Mucosa of stomach (tissue), 1 donor: ENCODE measurements around the gene SMO.

Experiments
- H3K27me3 ChIP-seq: one replicate; pipeline ENCODE4 v1.7.0; 2013; ENCODE audit warnings: mild to moderate bottlenecking, low read length; ENCODE audit not compliant: control insufficient read depth, insufficient read depth
- H3K36me3 ChIP-seq: one replicate; pipeline ENCODE4 v1.7.0; 2013; ENCODE audit warnings: low read length; ENCODE audit not compliant: control insufficient read depth, insufficient read depth
- H3K4me1 ChIP-seq: one replicate; pipeline ENCODE4 v1.7.0; 2013; ENCODE audit warnings: mild to moderate bottlenecking, low read length; ENCODE audit not compliant: control insufficient read depth, insufficient read depth
- H3K4me3 ChIP-seq: one replicate; pipeline ENCODE4 v1.7.0; 2013; ENCODE audit warnings: low read length
- H3K9ac ChIP-seq: one replicate; pipeline ENCODE4 v1.7.0; 2013; ENCODE audit warnings: mild to moderate bottlenecking, low read length, moderate library complexity
- H3K9me3 ChIP-seq: one replicate; pipeline ENCODE4 v1.7.0; 2013; ENCODE audit warnings: mild to moderate bottlenecking, low read length, moderate library complexity; ENCODE audit not compliant: control insufficient read depth
- donor health status: Pancreatic carcinoma.

The SMO gene

DNA sequence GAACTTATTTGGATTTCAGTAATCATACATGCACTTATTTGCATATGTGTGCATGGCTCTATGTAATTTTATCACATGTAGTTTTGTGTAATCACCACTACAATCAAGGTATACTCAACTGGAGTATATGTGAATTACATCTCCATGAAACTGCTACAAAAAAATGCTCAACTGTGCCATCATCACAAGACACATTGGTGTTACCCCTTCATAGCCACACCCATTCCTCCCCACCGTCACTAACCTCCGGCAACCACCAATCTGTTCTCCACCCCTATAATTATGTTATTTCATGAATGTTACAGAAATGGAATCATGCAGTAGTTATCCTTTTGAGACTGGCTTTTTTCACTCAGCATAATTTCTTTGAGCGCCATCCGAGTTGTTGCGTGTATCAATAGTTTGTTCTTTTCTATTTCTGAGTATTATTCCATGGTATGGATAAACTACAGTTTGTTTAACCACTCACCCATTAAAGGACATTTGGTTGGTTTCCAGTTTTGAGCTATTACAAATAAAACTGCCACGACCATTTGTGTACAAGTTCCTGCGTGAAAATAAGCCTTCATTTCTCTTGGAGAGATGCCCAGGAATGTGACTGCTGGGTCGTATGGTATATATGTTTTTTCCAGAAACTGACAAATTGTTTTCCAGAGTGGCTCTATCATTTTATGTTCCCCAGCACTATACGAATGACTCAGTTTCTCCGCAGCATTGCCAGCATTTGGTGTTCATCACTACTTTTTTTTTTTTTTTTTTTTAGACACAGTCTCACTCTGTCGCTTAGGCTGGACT, 11.3 kb upstream of the SMO start:
- no peaks in the 10 kb centered on the region for H3K36me3 ChIP-seq
- no peak overlapping the region for H3K4me3 ChIP-seq

GRCh38 chr7:129184981-129185670, 3.3 kb upstream of the SMO start:
- Histone ChIP-seq H3K9ac (no peak overlapping the region), H3K4me1 (peaks cover 5% of the 10 kb centered on the region), H3K27me3 (peaks cover 30% of the 10 kb centered on the region), H3K9me3 (no peaks in the 10 kb centered on the region), H3K36me3 (no peaks in the 10 kb centered on the region), H3K4me3 (no peak overlapping the region)

More for the DNA sequence above, 11.3 kb upstream of the SMO start:
- no peak overlapping the region for H3K9ac ChIP-seq
- H3K4me1 ChIP-seq: no peaks in the 10 kb centered on the region
- no peaks in the 10 kb centered on the region for H3K9me3 ChIP-seq
- H3K27me3 ChIP-seq: peaks cover 3% of the 10 kb centered on the region

- Histone ChIP-seq H3K9ac (no peak overlapping the region), H3K36me3 (no peaks in the 10 kb centered on the region), H3K4me3 (no peak overlapping the region), H3K4me1 (peaks cover 5% of the 10 kb centered on the region), H3K27me3 (peaks cover 40% of the 10 kb centered on the region), H3K9me3 (no peaks in the 10 kb centered on the region)
These were observed 1.6 kb upstream of the SMO start for GRCh38 chr7:129186749-129187260.

- Histone ChIP-seq H3K27me3 (peaks cover 40% of the 10 kb centered on the region), H3K9ac (no peak overlapping the region), H3K9me3 (no peaks in the 10 kb centered on the region), H3K4me3 (no peak overlapping the region), H3K36me3 (no peaks in the 10 kb centered on the region), H3K4me1 (peaks cover 5% of the 10 kb centered on the region)
These were observed 607 bp upstream of the SMO start for GRCh38 chr7:129187681-129188371.

GRCh38 chr7:129188892-129189660, 643 bp downstream of the SMO start:
- no peaks in the 10 kb centered on the region for H3K9me3 ChIP-seq
- peaks cover 5% of the 10 kb centered on the region for H3K4me1 ChIP-seq
- H3K9ac ChIP-seq: peak overlapping the region; percentile 53
- peaks cover 40% of the 10 kb centered on the region for H3K27me3 ChIP-seq
- no peak overlapping the region for H3K4me3 ChIP-seq
- no peaks in the 10 kb centered on the region for H3K36me3 ChIP-seq

GRCh38 chr7:129189661-129190310, 1.4 kb downstream of the SMO start:
- Histone ChIP-seq H3K9ac (peak overlapping the region; percentile 47), H3K27me3 (peaks cover 40% of the 10 kb centered on the region), H3K4me1 (peaks cover 5% of the 10 kb centered on the region)

DNA sequence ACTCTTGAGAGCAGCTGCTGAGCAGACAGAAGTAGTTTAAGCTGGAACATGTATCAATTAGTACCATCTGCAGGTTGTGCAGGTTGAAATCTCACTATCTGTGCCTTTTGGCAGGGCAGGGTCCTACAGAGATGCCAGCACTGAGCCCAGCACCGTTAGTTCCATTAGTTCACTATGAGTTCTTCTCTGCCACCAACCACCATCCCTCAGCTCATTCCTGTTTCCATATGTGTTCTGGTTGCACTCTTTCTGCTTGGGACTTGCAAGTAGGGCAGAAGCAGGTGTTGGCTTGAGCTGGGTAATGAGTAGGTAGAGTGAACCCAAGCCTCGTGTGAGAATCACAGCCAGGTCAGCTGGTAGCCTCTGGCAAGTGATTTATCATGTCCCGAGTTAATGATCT, 2.8 kb downstream of the SMO start:
- Histone ChIP-seq H3K4me1 (peaks cover 5% of the 10 kb centered on the region), H3K27me3 (peaks cover 40% of the 10 kb centered on the region), H3K9me3 (no peaks in the 10 kb centered on the region), H3K36me3 (no peaks in the 10 kb centered on the region), H3K9ac (no peak overlapping the region), H3K4me3 (no peak overlapping the region)

More at GRCh38 chr7:129189661-129190310, 1.4 kb downstream of the SMO start:
- no peaks in the 10 kb centered on the region for H3K9me3 ChIP-seq
- no peaks in the 10 kb centered on the region for H3K36me3 ChIP-seq
- H3K4me3 ChIP-seq: no peak overlapping the region

DNA sequence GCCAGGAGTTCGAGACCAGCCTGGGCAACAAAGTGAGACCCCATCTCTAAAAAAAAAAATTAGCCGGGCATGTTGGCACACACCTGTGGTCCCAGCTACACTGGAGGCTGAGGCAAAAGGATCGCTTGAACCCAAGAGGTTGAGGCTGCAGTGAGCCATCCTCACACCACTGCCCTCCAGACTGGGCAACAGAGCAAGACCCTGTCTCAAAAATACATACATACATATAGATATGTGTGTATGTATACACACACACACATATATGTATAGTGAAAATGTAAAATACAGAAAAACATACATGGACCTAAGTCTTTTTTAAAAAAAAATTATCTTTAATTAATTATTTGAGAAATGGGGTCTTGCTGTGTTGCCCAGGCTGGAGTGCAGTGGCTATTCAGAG, 5.5 kb downstream of the SMO start:
- no peaks in the 10 kb centered on the region for H3K9me3 ChIP-seq
- no peaks in the 10 kb centered on the region for H3K36me3 ChIP-seq
- peaks cover 24% of the 10 kb centered on the region for H3K27me3 ChIP-seq

GRCh38 chr7:129197771-129198170, 9.3 kb downstream of the SMO start:
- Histone ChIP-seq H3K36me3 (no peaks in the 10 kb centered on the region), H3K4me3 (no peak overlapping the region), H3K4me1 (no peaks in the 10 kb centered on the region), H3K27me3 (no peaks in the 10 kb centered on the region), H3K9me3 (no peaks in the 10 kb centered on the region), H3K9ac (no peak overlapping the region)

More for the DNA sequence above, 5.5 kb downstream of the SMO start:
- Histone ChIP-seq H3K4me3 (no peak overlapping the region), H3K4me1 (peaks cover 5% of the 10 kb centered on the region), H3K9ac (no peak overlapping the region)

DNA sequence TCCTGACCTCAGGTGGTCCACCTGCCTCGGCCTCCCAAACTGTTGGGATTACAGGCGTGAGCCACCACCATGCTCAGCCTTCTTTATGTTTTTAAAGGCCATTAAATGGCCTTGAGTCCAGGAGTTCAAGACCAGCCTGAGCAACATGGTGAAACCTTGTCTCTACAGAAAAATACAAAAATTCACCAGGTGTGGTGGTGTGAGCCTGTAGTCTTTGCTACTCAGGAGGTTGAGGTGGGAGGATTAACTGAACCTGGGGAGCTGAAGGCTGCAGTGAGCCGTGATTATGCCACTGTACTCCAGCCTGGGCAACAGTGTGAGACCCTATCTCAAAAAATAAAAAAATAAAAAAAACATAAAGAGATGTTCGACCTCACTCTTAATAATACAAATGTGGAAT, 11.0 kb downstream of the SMO start:
- Histone ChIP-seq H3K27me3 (no peaks in the 10 kb centered on the region), H3K9ac (no peak overlapping the region), H3K9me3 (no peaks in the 10 kb centered on the region), H3K36me3 (no peaks in the 10 kb centered on the region), H3K4me1 (no peaks in the 10 kb centered on the region), H3K4me3 (no peak overlapping the region)
